H1 (cell line): ENCODE measurements around the gene CHCHD6. TPM values are rescaled to one million over a fixed set of nuclear protein-coding genes. Genes with fewer than 3 reads are reported as not detected.
A peak's percentile ranks its signal among the peaks of the same experiment; 100 is the strongest.

Source experiments
- CTCF ChIA-PET: fragments of 300-600 bp; sonication (Branson Sonifier 250); formaldehyde crosslinking; loops from one replicate; lab custom pipeline; 2021; ENCODE audit not compliant: partially characterized antibody; lab: Charles Lee
- POLR2A ChIA-PET: fragments of 300-600 bp; sonication (Branson Sonifier 250); formaldehyde crosslinking; loops from one replicate; lab custom pipeline; 2021; ENCODE audit warnings: inconsistent platforms; ENCODE audit not compliant: partially characterized antibody; lab: Charles Lee
- DNase-seq, 2 experiments: peaks; one replicate each; pipeline versions ENCODE4 v3.0.0 to v3.0.0-alpha.2; 2010 to 2022; ENCODE audit warnings: low spot score in 2 of 2, low read depth in 1 of 2, mixed read lengths in 1 of 2
- FAIRE-seq: peaks from 2 replicates; lab custom pipeline; 2011; peaks lifted over from hg19 to GRCh38; lab: Jason Lieb, UNC
- H2AFZ ChIP-seq: 2 replicates; pipeline ENCODE4 v1.8.1; 2012; ENCODE audit warnings: low read length, inconsistent platforms
- H2AK5ac ChIP-seq: 2 replicates; pipeline ENCODE4 v1.6.1; 2013; ENCODE audit warnings: low read depth, low read length
- H2BK120ac ChIP-seq: replicated peaks from 2 replicates; pipeline ENCODE3; 2013; ENCODE audit warnings: low read depth, low read length, inconsistent platforms
- H2BK12ac ChIP-seq: 2 replicates; pipeline ENCODE4 v1.6.1; 2013; ENCODE audit warnings: low read depth, low read length
- H2BK15ac ChIP-seq: 2 replicates; pipeline ENCODE4 v1.6.1; 2013; ENCODE audit warnings: low read length
- H2BK20ac ChIP-seq: 2 replicates; pipeline ENCODE4 v1.6.1; 2013; ENCODE audit warnings: low read length
- H2BK5ac ChIP-seq: 2 replicates; pipeline ENCODE4 v1.6.1; 2013; ENCODE audit warnings: low read depth, low read length
- H3K14ac ChIP-seq: 2 replicates; pipeline ENCODE4 v1.6.1; 2013; ENCODE audit warnings: inconsistent platforms; ENCODE audit not compliant: insufficient read length
- H3K18ac ChIP-seq: 2 replicates; pipeline ENCODE4 v1.6.1; 2013; ENCODE audit warnings: low read length; ENCODE audit errors: extremely low read depth
- H3K23ac ChIP-seq: 2 replicates; pipeline ENCODE4 v1.6.1; 2013; ENCODE audit warnings: inconsistent platforms; ENCODE audit not compliant: insufficient read length
- H3K23me2 ChIP-seq: 2 replicates; pipeline ENCODE4 v1.6.1; 2013; ENCODE audit warnings: low read depth, low read length
- H3K27ac ChIP-seq: 2 replicates; pipeline ENCODE4 v1.6.1; 2011; ENCODE audit warnings: low read depth, low read length, inconsistent platforms
- H3K27me3 ChIP-seq, 4 experiments: replicated peaks in 1 of 4; 1 replicate in 1 of 4; 2 replicates in 3 of 4; pipeline versions ENCODE4 v1.6.1 to v1.8.1; 2011 to 2013; ENCODE audit warnings: low read length in 3 of 4, mild to moderate bottlenecking in 3 of 4, inconsistent platforms in 2 of 4, mixed read lengths in 2 of 4, moderate library complexity in 1 of 4; ENCODE audit not compliant: control insufficient read depth in 3 of 4, insufficient read depth in 3 of 4; ENCODE audit errors: extremely low read depth in 1 of 4
- H3K36me3 ChIP-seq, 4 experiments: 2 replicates each; pipeline versions ENCODE4 v1.6.1 to v1.8.1; 2011 to 2013; ENCODE audit warnings: mild to moderate bottlenecking in 4 of 4, low read length in 3 of 4, moderate library complexity in 2 of 4, control low read depth in 1 of 4, inconsistent platforms in 1 of 4; ENCODE audit not compliant: insufficient read depth in 4 of 4, control insufficient read depth in 2 of 4
- H3K4ac ChIP-seq: replicated peaks from 2 replicates; pipeline ENCODE3; 2013; ENCODE audit warnings: low read length, low read depth, mixed read lengths, inconsistent platforms; ENCODE audit not compliant: insufficient read length
- H3K4me1 ChIP-seq, 4 experiments: replicated peaks in 1 of 4; 1 replicate in 1 of 4; 2 replicates in 3 of 4; pipeline versions ENCODE4 v1.6.1 to v1.8.1; 2011 to 2013; ENCODE audit warnings: low read length in 3 of 4, inconsistent platforms in 2 of 4, mixed read lengths in 1 of 4; ENCODE audit not compliant: insufficient read depth in 4 of 4, control insufficient read depth in 3 of 4
- H3K4me2 ChIP-seq, 2 experiments: 2 replicates each; pipeline versions ENCODE4 v1.6.1 to v1.8.1; 2011 to 2013; ENCODE audit warnings: low read depth in 2 of 2, low read length in 2 of 2, control low read depth in 1 of 2, inconsistent platforms in 1 of 2, mild to moderate bottlenecking in 1 of 2; ENCODE audit not compliant: insufficient read depth in 1 of 2
- H3K4me3 ChIP-seq, 4 experiments: fragments of 200-600, 300-600 bp in 1 of 4; sonication (generic), shearing (Covaris generic), sonication (Bioruptor Twin) in 1 of 4; 2 replicates each; pipeline versions ENCODE4 v1.5.1 to v1.8.1; 2011 to 2016; ENCODE audit warnings: low read length in 4 of 4, low read depth in 3 of 4, control low read depth in 2 of 4, inconsistent platforms in 2 of 4, mild to moderate bottlenecking in 2 of 4, mixed read lengths in 1 of 4, moderate library complexity in 1 of 4; ENCODE audit not compliant: insufficient read depth in 2 of 4; ENCODE audit errors: extremely low read depth in 1 of 4
- H3K56ac ChIP-seq: replicated peaks from 2 replicates; pipeline ENCODE3; 2013; ENCODE audit warnings: low read depth, mild to moderate bottlenecking, mixed read lengths, low read length, inconsistent platforms; ENCODE audit not compliant: insufficient read length
- H3K79me1 ChIP-seq: 2 replicates; pipeline ENCODE4 v1.6.1; 2013; ENCODE audit warnings: low read depth, low read length, control low read depth
- H3K79me2 ChIP-seq, 2 experiments: 2 replicates each; pipeline versions ENCODE4 v1.6.1 to v1.8.1; 2012 to 2013; ENCODE audit warnings: low read length in 2 of 2, mild to moderate bottlenecking in 2 of 2, inconsistent platforms in 1 of 2; ENCODE audit not compliant: insufficient read depth in 2 of 2, control insufficient read depth in 1 of 2
- H3K9ac ChIP-seq, 4 experiments: replicated peaks in 1 of 4; 1 replicate in 1 of 4; 2 replicates in 3 of 4; pipeline versions ENCODE4 v1.6.1 to v1.8.1; 2011 to 2013; ENCODE audit warnings: low read depth in 3 of 4, low read length in 3 of 4, control low read depth in 2 of 4, mild to moderate bottlenecking in 2 of 4, moderate library complexity in 2 of 4, inconsistent platforms in 1 of 4; ENCODE audit errors: extremely low read depth in 1 of 4
- H3K9me3 ChIP-seq, 2 experiments: 2 replicates each; pipeline versions ENCODE4 v1.6.1 to v1.8.1; 2012 to 2013; ENCODE audit warnings: mild to moderate bottlenecking in 2 of 2, moderate library complexity in 2 of 2, control low read depth in 1 of 2, inconsistent platforms in 1 of 2, low read depth in 1 of 2, low read length in 1 of 2, mixed read lengths in 1 of 2; ENCODE audit not compliant: insufficient read depth in 2 of 2
- H4K20me1 ChIP-seq, 2 experiments: replicated peaks in 1 of 2; 2 replicates each; pipeline versions ENCODE3 to v1.8.1; 2011 to 2013; ENCODE audit warnings: inconsistent platforms in 2 of 2, low read length in 2 of 2, mild to moderate bottlenecking in 1 of 2; ENCODE audit not compliant: insufficient read depth in 2 of 2, control insufficient read depth in 1 of 2
- H4K5ac ChIP-seq: 2 replicates; pipeline ENCODE4 v1.6.1; 2013; ENCODE audit warnings: low read length, low read depth, mixed read lengths, inconsistent platforms; ENCODE audit not compliant: insufficient read length
- H4K8ac ChIP-seq: 2 replicates; pipeline ENCODE4 v1.8.0; 2013; ENCODE audit warnings: mild to moderate bottlenecking, moderate library complexity, low read length, inconsistent platforms; ENCODE audit not compliant: insufficient read depth; ENCODE audit errors: extremely low read depth
- H4K91ac ChIP-seq: replicated peaks from 2 replicates; pipeline ENCODE3; 2013; ENCODE audit warnings: low read length, mixed read lengths, inconsistent platforms; ENCODE audit not compliant: insufficient read length
- JUND ChIP-seq: IDR thresholded peaks from 2 replicates; pipeline ENCODE4 v1.6.1; 2011; ENCODE audit warnings: mild to moderate bottlenecking, improper control_type of control experiment, low read length
- MAX ChIP-seq: IDR thresholded peaks from 2 replicates; pipeline ENCODE4 v1.6.1; 2012; ENCODE audit warnings: inconsistent platforms
- SIN3A ChIP-seq, 2 experiments: IDR thresholded peaks in 1 of 2; conservative IDR thresholded peaks in 1 of 2; 2 replicates each; pipeline ENCODE4 v1.6.1; 2011 to 2012; ENCODE audit warnings: low read length in 2 of 2, improper control_type of control experiment in 1 of 2, low read depth in 1 of 2, mild to moderate bottlenecking in 1 of 2
- WGBS, 2 experiments: shearing (Covaris generic) in 1 of 2; methylation state at CpG; one replicate each; pipeline versions ENCODE4 v1.1.6 to v1.1.7; 2013 to 2015; ENCODE audit warnings: low lambda C conversion rate in 2 of 2, mixed read lengths in 2 of 2, inconsistent platforms in 1 of 2, low coverage in 1 of 2, missing lambda C conversion rate in 1 of 2; ENCODE audit not compliant: insufficient replicate concordance in 2 of 2, insufficient coverage in 1 of 2, insufficient read length in 1 of 2; ENCODE audit errors: extremely low coverage in 1 of 2, missing lambda C conversion rate in 1 of 2; 5-methylcytosine and 5-hydroxymethylcytosine counted together
- polyA plus RNA-seq, 7 experiments: library from polyadenylated mRNA; depleted of rRNA in 3 of 7; stranded (reverse) in 5 of 7; unstranded in 2 of 7; fragments of >200 nt in 5 of 7; fragments of 200-250 nt in 2 of 7; gene quantifications; 1 replicate in 5 of 7; 2 replicates in 1 of 7; 4 replicates in 1 of 7; pipeline versions ENCODE4 v1.2.1 to v1.2.3, GENCODE V29; 2011 to 2013; ENCODE audit warnings: missing spikeins in 2 of 7, mixed read lengths in 2 of 7
- total RNA-seq: library from RNA; stranded (reverse); fragmentation: NEBNext Ultra II Directional; extraction: Animal tissue kit (Norgen Biotek cat#: 25700); gene quantifications from 2 replicates; pipeline ENCODE4 v1.2.1, GENCODE V29; 2021

CHCHD6 gene
- total and polyA plus RNA-seq, 2 of the 8 experiments (the other 6 are each of a cell fraction or from before 2014, with no cell fraction given): 32.4 to 37.6 TPM

GRCh38 chr3:126872701-126873342 is 168.8 kb downstream of the CHCHD6 start:
- Histone ChIP-seq H3K56ac (no peak overlapping the region), H2BK15ac (no peak overlapping the region), H2AK5ac (no peak overlapping the region), H3K4me3 (no peak overlapping the region), H4K91ac (no peak overlapping the region), H2BK5ac (0 out of 2 replicates have a peak overlapping the region, but pooled peaks have one; percentile 48), H3K14ac (no peak overlapping the region), H3K23ac (no peak overlapping the region), H3K36me3 (no peaks in the 10 kb centered on the region), H2BK120ac (no peak overlapping the region), H3K79me1 (no peaks in the 10 kb centered on the region), H3K9ac (no peak overlapping the region), H3K4ac (no peak overlapping the region), H3K27ac (no peak overlapping the region), H3K9me3 (no peaks in the 10 kb centered on the region), H4K20me1 (no peaks in the 10 kb centered on the region), H2AFZ (no peak overlapping the region), H3K4me1 (no peaks in the 10 kb centered on the region), H2BK20ac (no peak overlapping the region), H3K27me3 (no peaks in the 10 kb centered on the region), H3K18ac (no peak overlapping the region), H4K8ac (no peak overlapping the region), H3K23me2 (no peaks in the 10 kb centered on the region), H3K79me2 (no peaks in the 10 kb centered on the region), H2BK12ac (0 out of 2 replicates have a peak overlapping the region, but pooled peaks have one; percentile 2), H3K4me2 (no peak overlapping the region), H4K5ac (no peak overlapping the region)
- TF ChIP-seq MAX (no peak), JUND (no peak), SIN3A (conservative IDR thresholded peaks at IDR 0.05 in 1 of 2, IDR thresholded peaks at IDR 0.05 in 1 of 2; ENCODE audit: low read depth in 1 of 2, low read length in 2 of 2) (no peak)
- ChIA-PET CTCF (interaction anchor here (1.2 to 2.2 kb wide), 3 partner anchors 10 to 20 kb away, joined by 3 to 5 read pairs (median 4); no protein-coding TSS in a partner anchor), POLR2A (no interaction called here)
- 84% methylated on average over 10 of the region's 10 CpGs; no CpG with 5 or more reads in 1 of the 2 experiments for WGBS, 2 experiments
- no peak for FAIRE-seq
- no peak for DNase-seq
